Measurements from ENCODE around the gene PCDHGB4. TPM values are rescaled to one million over a fixed set of nuclear protein-coding genes. Genes with fewer than 3 reads are reported as not detected.

PCDHGB4 gene
- total and polyA plus RNA-seq, 10 of the 15 experiments (the other 5 are each of a cell fraction or from before 2014, with no cell fraction given) = 0.02 to 0.20 (median 0.04) TPM; not detected in 4

DNA sequence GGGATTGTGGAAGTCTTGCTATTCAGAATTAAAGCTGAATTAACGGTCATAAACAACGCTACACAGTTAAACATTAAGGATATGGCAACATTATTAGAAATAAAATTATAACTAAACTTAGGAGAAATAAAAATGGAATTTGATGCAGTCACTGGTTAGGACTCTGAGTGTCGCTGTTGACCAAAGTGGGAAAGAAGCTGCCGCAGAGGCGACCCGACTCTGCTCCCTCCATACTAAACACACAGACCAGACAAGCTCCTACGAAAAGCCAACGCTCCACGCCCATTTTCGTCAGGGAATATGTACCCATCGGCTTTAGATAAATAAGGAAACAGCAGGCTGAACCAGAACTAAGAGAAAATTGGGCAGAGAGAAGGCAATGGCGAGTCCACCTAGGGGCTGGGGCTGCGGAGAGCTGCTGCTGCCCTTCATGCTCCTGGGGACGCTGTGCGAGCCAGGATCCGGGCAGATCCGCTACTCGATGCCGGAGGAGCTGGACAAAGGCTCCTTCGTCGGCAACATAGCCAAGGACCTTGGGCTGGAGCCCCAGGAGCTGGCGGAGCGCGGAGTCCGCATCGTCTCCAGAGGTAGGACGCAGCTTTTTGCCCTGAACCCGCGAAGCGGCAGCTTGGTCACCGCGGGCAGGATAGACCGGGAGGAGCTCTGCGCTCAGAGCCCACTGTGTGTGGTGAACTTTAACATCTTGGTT lies 23.4 kb upstream of the PCDHGB4 start, which contains the start of gene PCDHGA5:
Gene PCDHGA5 (plus strand): TSS at position 211 of the 709 bp plus-strand sequence. CDS start 169 bp downstream, at position 380.
- WGBS (ENCODE audit: insufficient coverage, insufficient replicate concordance, low lambda C conversion rate, missing lambda C conversion rate) = 79% methylated on average over 34 of the region's 34 CpGs
- Histone ChIP-seq H3K4me3 (no peak within 1 kb of the TSS), H3K79me2 (ENCODE audit: control insufficient read depth, insufficient read depth, low read length) (no peaks in the 10 kb centered on the region), H3K27me3 (replicated peaks in 1 of 2; ENCODE audit: control insufficient read depth in 2 of 2, insufficient read depth in 2 of 2, low read length in 1 of 2) (no peaks in the 10 kb centered on the region; a peak in 1 of 4 replicates), H3K4me2 (ENCODE audit: control insufficient read depth, insufficient read depth) (no peak within 1 kb of the TSS), H3K9me3 (replicated peaks; ENCODE audit: control insufficient read depth, insufficient read depth, low read length) (peaks cover 15% of the 10 kb centered on the region; the same call in 2 of the 3 replicates), H3K27ac (ENCODE audit: control insufficient read depth, insufficient read depth) (no peak within 1 kb of the TSS), H3K36me3 (ENCODE audit: control insufficient read depth in 2 of 2, insufficient read depth in 2 of 2, low read length in 1 of 2) (no peaks in the 10 kb centered on the region), H3K9ac (ENCODE audit: control insufficient read depth, insufficient read depth, low read length) (no peak within 1 kb of the TSS), H3K4me1 (ENCODE audit: control insufficient read depth, insufficient read depth, low read length) (no peaks in the 10 kb centered on the region), H4K20me1 (ENCODE audit: control insufficient read depth, insufficient read depth) (no peaks in the 10 kb centered on the region), H2AFZ (ENCODE audit: control insufficient read depth, low read depth, low read length) (no peak within 1 kb of the TSS)
- in situ Hi-C loops (cut with MboI) (no loop called here), intact Hi-C loops (cut with micrococcal nuclease; ENCODE audit: unreplicated experiment) (no loop called here)
- no peak for DNase-seq (ENCODE audit: low read depth, low spot score)
- POLR2A ChIA-PET = no interaction called here
- RAD21 ChIA-PET (ENCODE audit: unreplicated experiment) = no interaction called here
- no peak for ATAC-seq
- SMC1A ChIA-PET (ENCODE audit: uncharacterized antibody, unreplicated experiment) = no interaction called here
- no TSS peak for BruUV-seq (replicated peaks)
- FAIRE-seq = no peak
- CTCF ChIA-PET = interaction anchor here (1.1 kb wide), 1 partner anchor 146 kb away, joined by 3 read pairs; no protein-coding TSS in a partner anchor
- TF ChIP-seq ZNF384 (IDR thresholded peaks at IDR 0.05; ENCODE audit: borderline replicate concordance, low read depth, low read length) (no peak), E4F1 (IDR thresholded peaks at IDR 0.05; ENCODE audit: borderline replicate concordance, partially characterized antibody) (no peak), NFYA (IDR thresholded peaks at IDR 0.05; ENCODE audit: borderline replicate concordance, low read depth, low read length) (no peak), ATF7 (IDR thresholded peaks at IDR 0.05; ENCODE audit: low read depth) (no peak), PAX8 (IDR thresholded peaks at IDR 0.05) (no peak), YBX1 (IDR thresholded peaks at IDR 0.05) (no peak), NFIC (IDR thresholded peaks at IDR 0.05; ENCODE audit: low read depth, low read length) (no peak), SMC3 (IDR thresholded peaks at IDR 0.05; ENCODE audit: borderline replicate concordance, low read length) (no peak), STAT3 (IDR thresholded peaks at IDR 0.05; ENCODE audit: low read depth, low read length) (no peak), RELA (IDR thresholded peaks at IDR 0.05; ENCODE audit: borderline replicate concordance, partially characterized antibody) (no peak)
- TF ChIP-seq, protein P1, sequence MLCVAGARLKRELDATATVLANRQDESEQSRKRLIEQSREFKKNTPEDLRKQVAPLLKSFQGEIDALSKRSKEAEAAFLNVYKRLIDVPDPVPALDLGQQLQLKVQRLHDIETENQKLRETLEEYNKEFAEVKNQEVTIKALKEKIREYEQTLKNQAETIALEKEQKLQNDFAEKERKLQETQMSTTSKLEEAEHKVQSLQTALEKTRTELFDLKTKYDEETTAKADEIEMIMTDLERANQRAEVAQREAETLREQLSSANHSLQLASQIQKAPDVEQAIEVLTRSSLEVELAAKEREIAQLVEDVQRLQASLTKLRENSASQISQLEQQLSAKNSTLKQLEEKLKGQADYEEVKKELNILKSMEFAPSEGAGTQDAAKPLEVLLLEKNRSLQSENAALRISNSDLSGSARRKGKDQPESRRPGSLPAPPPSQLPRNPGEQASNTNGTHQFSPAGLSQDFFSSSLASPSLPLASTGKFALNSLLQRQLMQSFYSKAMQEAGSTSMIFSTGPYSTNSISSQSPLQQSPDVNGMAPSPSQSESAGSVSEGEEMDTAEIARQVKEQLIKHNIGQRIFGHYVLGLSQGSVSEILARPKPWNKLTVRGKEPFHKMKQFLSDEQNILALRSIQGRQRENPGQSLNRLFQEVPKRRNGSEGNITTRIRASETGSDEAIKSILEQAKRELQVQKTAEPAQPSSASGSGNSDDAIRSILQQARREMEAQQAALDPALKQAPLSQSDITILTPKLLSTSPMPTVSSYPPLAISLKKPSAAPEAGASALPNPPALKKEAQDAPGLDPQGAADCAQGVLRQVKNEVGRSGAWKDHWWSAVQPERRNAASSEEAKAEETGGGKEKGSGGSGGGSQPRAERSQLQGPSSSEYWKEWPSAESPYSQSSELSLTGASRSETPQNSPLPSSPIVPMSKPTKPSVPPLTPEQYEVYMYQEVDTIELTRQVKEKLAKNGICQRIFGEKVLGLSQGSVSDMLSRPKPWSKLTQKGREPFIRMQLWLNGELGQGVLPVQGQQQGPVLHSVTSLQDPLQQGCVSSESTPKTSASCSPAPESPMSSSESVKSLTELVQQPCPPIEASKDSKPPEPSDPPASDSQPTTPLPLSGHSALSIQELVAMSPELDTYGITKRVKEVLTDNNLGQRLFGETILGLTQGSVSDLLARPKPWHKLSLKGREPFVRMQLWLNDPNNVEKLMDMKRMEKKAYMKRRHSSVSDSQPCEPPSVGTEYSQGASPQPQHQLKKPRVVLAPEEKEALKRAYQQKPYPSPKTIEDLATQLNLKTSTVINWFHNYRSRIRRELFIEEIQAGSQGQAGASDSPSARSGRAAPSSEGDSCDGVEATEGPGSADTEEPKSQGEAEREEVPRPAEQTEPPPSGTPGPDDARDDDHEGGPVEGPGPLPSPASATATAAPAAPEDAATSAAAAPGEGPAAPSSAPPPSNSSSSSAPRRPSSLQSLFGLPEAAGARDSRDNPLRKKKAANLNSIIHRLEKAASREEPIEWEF (IDR thresholded peaks at IDR 0.05; ENCODE audit: insufficient replicate concordance, low read depth, low read length) = no peak
- TF ChIP-seq, protein P2, sequence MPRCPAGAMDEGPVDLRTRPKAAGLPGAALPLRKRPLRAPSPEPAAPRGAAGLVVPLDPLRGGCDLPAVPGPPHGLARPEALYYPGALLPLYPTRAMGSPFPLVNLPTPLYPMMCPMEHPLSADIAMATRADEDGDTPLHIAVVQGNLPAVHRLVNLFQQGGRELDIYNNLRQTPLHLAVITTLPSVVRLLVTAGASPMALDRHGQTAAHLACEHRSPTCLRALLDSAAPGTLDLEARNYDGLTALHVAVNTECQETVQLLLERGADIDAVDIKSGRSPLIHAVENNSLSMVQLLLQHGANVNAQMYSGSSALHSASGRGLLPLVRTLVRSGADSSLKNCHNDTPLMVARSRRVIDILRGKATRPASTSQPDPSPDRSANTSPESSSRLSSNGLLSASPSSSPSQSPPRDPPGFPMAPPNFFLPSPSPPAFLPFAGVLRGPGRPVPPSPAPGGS (IDR thresholded peaks at IDR 0.05; ENCODE audit: borderline replicate concordance, insufficient read depth, low read depth, low read length, poor library complexity, severe bottlenecking) = no peak
- TF ChIP-seq, protein P3, sequence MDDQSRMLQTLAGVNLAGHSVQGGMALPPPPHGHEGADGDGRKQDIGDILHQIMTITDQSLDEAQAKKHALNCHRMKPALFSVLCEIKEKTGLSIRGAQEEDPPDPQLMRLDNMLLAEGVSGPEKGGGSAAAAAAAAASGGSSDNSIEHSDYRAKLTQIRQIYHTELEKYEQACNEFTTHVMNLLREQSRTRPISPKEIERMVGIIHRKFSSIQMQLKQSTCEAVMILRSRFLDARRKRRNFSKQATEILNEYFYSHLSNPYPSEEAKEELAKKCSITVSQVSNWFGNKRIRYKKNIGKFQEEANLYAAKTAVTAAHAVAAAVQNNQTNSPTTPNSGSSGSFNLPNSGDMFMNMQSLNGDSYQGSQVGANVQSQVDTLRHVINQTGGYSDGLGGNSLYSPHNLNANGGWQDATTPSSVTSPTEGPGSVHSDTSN (IDR thresholded peaks at IDR 0.05; ENCODE audit: insufficient replicate concordance, low read depth, low read length) = no peak

All from GM12878 (cell line).